H1 (cell line): Measurements from ENCODE around the gene ILF3. TPM values are rescaled to one million over a fixed set of nuclear protein-coding genes. Genes with fewer than 3 reads are reported as not detected.

Source experiments
- CTCF ChIA-PET: fragments of 300-600 bp; sonication (Branson Sonifier 250); formaldehyde crosslinking; loops from one replicate; lab custom pipeline; 2021; ENCODE audit not compliant: partially characterized antibody; lab: Charles Lee
- POLR2A ChIA-PET: fragments of 300-600 bp; sonication (Branson Sonifier 250); formaldehyde crosslinking; loops from one replicate; lab custom pipeline; 2021; ENCODE audit warnings: inconsistent platforms; ENCODE audit not compliant: partially characterized antibody; lab: Charles Lee
- DNase-seq, 2 experiments: peaks; one replicate each; pipeline versions ENCODE4 v3.0.0 to v3.0.0-alpha.2; 2010 to 2022; ENCODE audit warnings: low spot score in 2 of 2, low read depth in 1 of 2, mixed read lengths in 1 of 2
- FAIRE-seq: peaks from 2 replicates; lab custom pipeline; 2011; peaks lifted over from hg19 to GRCh38; lab: Jason Lieb, UNC
- H2AFZ ChIP-seq: 2 replicates; pipeline ENCODE4 v1.8.1; 2012; ENCODE audit warnings: low read length, inconsistent platforms
- H2AK5ac ChIP-seq: 2 replicates; pipeline ENCODE4 v1.6.1; 2013; ENCODE audit warnings: low read depth, low read length
- H2BK120ac ChIP-seq: replicated peaks from 2 replicates; pipeline ENCODE3; 2013; ENCODE audit warnings: low read depth, low read length, inconsistent platforms
- H2BK12ac ChIP-seq: 2 replicates; pipeline ENCODE4 v1.6.1; 2013; ENCODE audit warnings: low read depth, low read length
- H2BK15ac ChIP-seq: 2 replicates; pipeline ENCODE4 v1.6.1; 2013; ENCODE audit warnings: low read length
- H2BK20ac ChIP-seq: 2 replicates; pipeline ENCODE4 v1.6.1; 2013; ENCODE audit warnings: low read length
- H2BK5ac ChIP-seq: 2 replicates; pipeline ENCODE4 v1.6.1; 2013; ENCODE audit warnings: low read depth, low read length
- H3K14ac ChIP-seq: 2 replicates; pipeline ENCODE4 v1.6.1; 2013; ENCODE audit warnings: inconsistent platforms; ENCODE audit not compliant: insufficient read length
- H3K18ac ChIP-seq: 2 replicates; pipeline ENCODE4 v1.6.1; 2013; ENCODE audit warnings: low read length; ENCODE audit errors: extremely low read depth
- H3K23ac ChIP-seq: 2 replicates; pipeline ENCODE4 v1.6.1; 2013; ENCODE audit warnings: inconsistent platforms; ENCODE audit not compliant: insufficient read length
- H3K23me2 ChIP-seq: 2 replicates; pipeline ENCODE4 v1.6.1; 2013; ENCODE audit warnings: low read depth, low read length
- H3K27ac ChIP-seq: 2 replicates; pipeline ENCODE4 v1.6.1; 2011; ENCODE audit warnings: low read depth, low read length, inconsistent platforms
- H3K27me3 ChIP-seq, 4 experiments: replicated peaks in 1 of 4; 1 replicate in 1 of 4; 2 replicates in 3 of 4; pipeline versions ENCODE4 v1.6.1 to v1.8.1; 2011 to 2013; ENCODE audit warnings: low read length in 3 of 4, mild to moderate bottlenecking in 3 of 4, inconsistent platforms in 2 of 4, mixed read lengths in 2 of 4, moderate library complexity in 1 of 4; ENCODE audit not compliant: control insufficient read depth in 3 of 4, insufficient read depth in 3 of 4; ENCODE audit errors: extremely low read depth in 1 of 4
- H3K36me3 ChIP-seq, 4 experiments: 2 replicates each; pipeline versions ENCODE4 v1.6.1 to v1.8.1; 2011 to 2013; ENCODE audit warnings: mild to moderate bottlenecking in 4 of 4, low read length in 3 of 4, moderate library complexity in 2 of 4, control low read depth in 1 of 4, inconsistent platforms in 1 of 4; ENCODE audit not compliant: insufficient read depth in 4 of 4, control insufficient read depth in 2 of 4
- H3K4ac ChIP-seq: replicated peaks from 2 replicates; pipeline ENCODE3; 2013; ENCODE audit warnings: low read length, low read depth, mixed read lengths, inconsistent platforms; ENCODE audit not compliant: insufficient read length
- H3K4me1 ChIP-seq, 4 experiments: replicated peaks in 1 of 4; 1 replicate in 1 of 4; 2 replicates in 3 of 4; pipeline versions ENCODE4 v1.6.1 to v1.8.1; 2011 to 2013; ENCODE audit warnings: low read length in 3 of 4, inconsistent platforms in 2 of 4, mixed read lengths in 1 of 4; ENCODE audit not compliant: insufficient read depth in 4 of 4, control insufficient read depth in 3 of 4
- H3K4me2 ChIP-seq, 2 experiments: 2 replicates each; pipeline versions ENCODE4 v1.6.1 to v1.8.1; 2011 to 2013; ENCODE audit warnings: low read depth in 2 of 2, low read length in 2 of 2, control low read depth in 1 of 2, inconsistent platforms in 1 of 2, mild to moderate bottlenecking in 1 of 2; ENCODE audit not compliant: insufficient read depth in 1 of 2
- H3K4me3 ChIP-seq, 4 experiments: fragments of 200-600, 300-600 bp in 1 of 4; sonication (generic), shearing (Covaris generic), sonication (Bioruptor Twin) in 1 of 4; 2 replicates each; pipeline versions ENCODE4 v1.5.1 to v1.8.1; 2011 to 2016; ENCODE audit warnings: low read length in 4 of 4, low read depth in 3 of 4, control low read depth in 2 of 4, inconsistent platforms in 2 of 4, mild to moderate bottlenecking in 2 of 4, mixed read lengths in 1 of 4, moderate library complexity in 1 of 4; ENCODE audit not compliant: insufficient read depth in 2 of 4; ENCODE audit errors: extremely low read depth in 1 of 4
- H3K56ac ChIP-seq: replicated peaks from 2 replicates; pipeline ENCODE3; 2013; ENCODE audit warnings: low read depth, mild to moderate bottlenecking, mixed read lengths, low read length, inconsistent platforms; ENCODE audit not compliant: insufficient read length
- H3K79me1 ChIP-seq: 2 replicates; pipeline ENCODE4 v1.6.1; 2013; ENCODE audit warnings: low read depth, low read length, control low read depth
- H3K79me2 ChIP-seq, 2 experiments: 2 replicates each; pipeline versions ENCODE4 v1.6.1 to v1.8.1; 2012 to 2013; ENCODE audit warnings: low read length in 2 of 2, mild to moderate bottlenecking in 2 of 2, inconsistent platforms in 1 of 2; ENCODE audit not compliant: insufficient read depth in 2 of 2, control insufficient read depth in 1 of 2
- H3K9ac ChIP-seq, 4 experiments: replicated peaks in 1 of 4; 1 replicate in 1 of 4; 2 replicates in 3 of 4; pipeline versions ENCODE4 v1.6.1 to v1.8.1; 2011 to 2013; ENCODE audit warnings: low read depth in 3 of 4, low read length in 3 of 4, control low read depth in 2 of 4, mild to moderate bottlenecking in 2 of 4, moderate library complexity in 2 of 4, inconsistent platforms in 1 of 4; ENCODE audit errors: extremely low read depth in 1 of 4
- H3K9me3 ChIP-seq, 2 experiments: 2 replicates each; pipeline versions ENCODE4 v1.6.1 to v1.8.1; 2012 to 2013; ENCODE audit warnings: mild to moderate bottlenecking in 2 of 2, moderate library complexity in 2 of 2, control low read depth in 1 of 2, inconsistent platforms in 1 of 2, low read depth in 1 of 2, low read length in 1 of 2, mixed read lengths in 1 of 2; ENCODE audit not compliant: insufficient read depth in 2 of 2
- H4K20me1 ChIP-seq, 2 experiments: replicated peaks in 1 of 2; 2 replicates each; pipeline versions ENCODE3 to v1.8.1; 2011 to 2013; ENCODE audit warnings: inconsistent platforms in 2 of 2, low read length in 2 of 2, mild to moderate bottlenecking in 1 of 2; ENCODE audit not compliant: insufficient read depth in 2 of 2, control insufficient read depth in 1 of 2
- H4K5ac ChIP-seq: 2 replicates; pipeline ENCODE4 v1.6.1; 2013; ENCODE audit warnings: low read length, low read depth, mixed read lengths, inconsistent platforms; ENCODE audit not compliant: insufficient read length
- H4K8ac ChIP-seq: 2 replicates; pipeline ENCODE4 v1.8.0; 2013; ENCODE audit warnings: mild to moderate bottlenecking, moderate library complexity, low read length, inconsistent platforms; ENCODE audit not compliant: insufficient read depth; ENCODE audit errors: extremely low read depth
- H4K91ac ChIP-seq: replicated peaks from 2 replicates; pipeline ENCODE3; 2013; ENCODE audit warnings: low read length, mixed read lengths, inconsistent platforms; ENCODE audit not compliant: insufficient read length
- BCL11A ChIP-seq, 2 experiments: IDR thresholded peaks; one replicate each; pipeline ENCODE4 v1.6.1; 2011; ENCODE audit warnings: low read depth in 2 of 2, low read length in 2 of 2, mild to moderate bottlenecking in 2 of 2
- KDM5A ChIP-seq: fragments of 200-600 bp; IDR thresholded peaks from 2 replicates; pipeline ENCODE4 v1.7.1; 2012; ENCODE audit warnings: mild to moderate bottlenecking, low read length, inconsistent platforms, mixed read lengths
- SP2 ChIP-seq: IDR thresholded peaks from 2 replicates; pipeline ENCODE4 v1.6.1; 2012; ENCODE audit warnings: mild to moderate bottlenecking, low read length, inconsistent platforms
- TEAD4 ChIP-seq: IDR thresholded peaks from 2 replicates; pipeline ENCODE4 v1.6.1; 2012; ENCODE audit warnings: low read depth, low read length, inconsistent platforms, mixed read lengths
- WGBS, 2 experiments: shearing (Covaris generic) in 1 of 2; methylation state at CpG; one replicate each; pipeline versions ENCODE4 v1.1.6 to v1.1.7; 2013 to 2015; ENCODE audit warnings: low lambda C conversion rate in 2 of 2, mixed read lengths in 2 of 2, inconsistent platforms in 1 of 2, low coverage in 1 of 2, missing lambda C conversion rate in 1 of 2; ENCODE audit not compliant: insufficient replicate concordance in 2 of 2, insufficient coverage in 1 of 2, insufficient read length in 1 of 2; ENCODE audit errors: extremely low coverage in 1 of 2, missing lambda C conversion rate in 1 of 2; 5-methylcytosine and 5-hydroxymethylcytosine counted together
- polyA plus RNA-seq, 7 experiments: library from polyadenylated mRNA; depleted of rRNA in 3 of 7; stranded (reverse) in 5 of 7; unstranded in 2 of 7; fragments of >200 nt in 5 of 7; fragments of 200-250 nt in 2 of 7; gene quantifications; 1 replicate in 5 of 7; 2 replicates in 1 of 7; 4 replicates in 1 of 7; pipeline versions ENCODE4 v1.2.1 to v1.2.3, GENCODE V29; 2011 to 2013; ENCODE audit warnings: missing spikeins in 2 of 7, mixed read lengths in 2 of 7
- total RNA-seq: library from RNA; stranded (reverse); fragmentation: NEBNext Ultra II Directional; extraction: Animal tissue kit (Norgen Biotek cat#: 25700); gene quantifications from 2 replicates; pipeline ENCODE4 v1.2.1, GENCODE V29; 2021

Gene ILF3
- total and polyA plus RNA-seq, 2 of the 8 experiments (the other 6 are each of a cell fraction or from before 2014, with no cell fraction given) = 291 to 695 TPM

DNA sequence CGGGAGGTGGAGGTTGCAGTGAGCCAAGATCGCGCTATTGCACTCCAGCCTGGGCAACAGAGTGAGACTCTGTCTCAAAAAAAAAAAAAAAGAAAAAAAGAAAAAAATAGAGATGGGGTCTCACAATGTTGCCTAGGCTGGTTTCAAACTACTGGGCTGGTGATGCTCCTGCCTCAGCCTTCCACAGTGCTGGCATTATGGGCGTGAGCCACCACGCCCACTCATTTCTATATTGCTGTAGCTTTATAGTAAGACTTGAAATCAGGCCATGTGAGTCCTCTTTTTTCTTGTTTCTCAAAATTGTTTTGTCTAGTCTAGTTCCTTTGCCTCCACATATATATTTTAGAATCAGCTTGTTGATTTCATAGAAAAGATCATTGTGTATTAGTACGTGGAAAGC, 82.0 kb downstream of the ILF3 start:
- peaks cover 4% of the 10 kb centered on the region; the same call in 1 of the 2 replicates for H3K79me1 ChIP-seq
- H2AFZ ChIP-seq = no peak overlapping the region
- H4K8ac ChIP-seq = no peak overlapping the region
- DNase-seq (no peak), FAIRE-seq (no peak)
- TF ChIP-seq SP2 (no peak), BCL11A (IDR thresholded peaks at IDR 0.05; ENCODE audit: low read depth in 2 of 2, low read length in 2 of 2) (no peak), KDM5A (no peak), TEAD4 (no peak)
- ChIA-PET POLR2A (interaction anchor here (0.8 to 2.1 kb wide), 3 partner anchors 16 to 22 kb away, joined by 3 to 10 read pairs (median 3); partner anchors contain the start of gene DNM2), CTCF (interaction anchor here (0.6 to 1.3 kb wide), 3 partner anchors 15 to 35 kb away, joined by 3 read pairs; no protein-coding TSS in a partner anchor)
- 98% methylated on average over 6 of the region's 6 CpGs; no CpG with 5 or more reads in 1 of the 2 experiments for WGBS, 2 experiments
- no peak overlapping the region for H3K14ac ChIP-seq
- H4K20me1 ChIP-seq = peaks cover 3 to 6% of the 10 kb centered on the region in 2 experiments
- H3K79me2 ChIP-seq = peaks cover 0 to 63% of the 10 kb centered on the region in 2 experiments; a peak in 3 of 4 replicates
- H3K27me3 ChIP-seq = no peaks in the 10 kb centered on the region
- H2BK5ac ChIP-seq = no peak overlapping the region
- H4K5ac ChIP-seq = no peak overlapping the region
- no peak overlapping the region for H3K4me2 ChIP-seq
- H4K91ac ChIP-seq = no peak overlapping the region
- no peaks in the 10 kb centered on the region for H3K9me3 ChIP-seq
- H2BK120ac ChIP-seq = no peak overlapping the region
- no peak overlapping the region for H3K56ac ChIP-seq
- H2BK12ac ChIP-seq = no peak overlapping the region
- H3K18ac ChIP-seq = no peak overlapping the region
- H3K4me1 ChIP-seq = no peaks in the 10 kb centered on the region
- no peak overlapping the region for H3K23ac ChIP-seq
- no peak overlapping the region for H2AK5ac ChIP-seq
- no peak overlapping the region for H3K4ac ChIP-seq
- no peak overlapping the region for H3K27ac ChIP-seq
- no peak overlapping the region for H3K9ac ChIP-seq
- H3K36me3 ChIP-seq = no peaks in the 10 kb centered on the region
- no peaks in the 10 kb centered on the region for H3K23me2 ChIP-seq
- no peak overlapping the region for H3K4me3 ChIP-seq
- no peak overlapping the region for H2BK20ac ChIP-seq
- H2BK15ac ChIP-seq = no peak overlapping the region
